Liver (tissue), 3 donors: ENCODE results near the gene TMEM115.

Experiments used
- ATF3 ChIP-seq: IDR thresholded peaks from 2 replicates; pipeline ENCODE4 v1.6.1; 2016; ENCODE audit warnings: antibody characterized with exemption
- CTCF ChIP-seq: fragments of 150-350 bp; IDR thresholded peaks from 2 replicates; pipeline ENCODE4 v1.5.1; 2017; ENCODE audit warnings: improper control_type of control experiment, low read depth, low read length; ENCODE audit not compliant: missing input control
- FOXA1 ChIP-seq: IDR thresholded peaks from 2 replicates; pipeline ENCODE4 v1.6.1; 2016; ENCODE audit warnings: antibody characterized with exemption
- GABPA ChIP-seq, 2 donors: IDR thresholded peaks in 1 of 2; conservative IDR thresholded peaks in 1 of 2; 2 replicates each; pipeline ENCODE4 v1.6.1; 2016; ENCODE audit warnings: antibody characterized with exemption in 2 of 2, mild to moderate bottlenecking in 1 of 2, moderate library complexity in 1 of 2
- MAX ChIP-seq: IDR thresholded peaks from 2 replicates; pipeline ENCODE4 v1.6.1; 2016; ENCODE audit warnings: antibody characterized with exemption
- RAD21 ChIP-seq, 2 donors: IDR thresholded peaks; 2 replicates each; pipeline ENCODE4 v1.6.1; 2016; ENCODE audit warnings: antibody characterized with exemption in 2 of 2, mild to moderate bottlenecking in 2 of 2
- REST ChIP-seq: IDR thresholded peaks from 2 replicates; pipeline ENCODE4 v1.6.1; 2016; ENCODE audit warnings: antibody characterized with exemption, mild to moderate bottlenecking
- SP1 ChIP-seq: IDR thresholded peaks from 2 replicates; pipeline ENCODE4 v1.6.1; 2018; ENCODE audit warnings: antibody characterized with exemption, mild to moderate bottlenecking
- TAF1 ChIP-seq: conservative IDR thresholded peaks from 2 replicates; pipeline ENCODE4 v1.6.1; 2016; ENCODE audit warnings: antibody characterized with exemption, mild to moderate bottlenecking
- ZBTB33 ChIP-seq: IDR thresholded peaks from 2 replicates; pipeline ENCODE4 v1.6.1; 2016; ENCODE audit warnings: antibody characterized with exemption
- donor health status: healthy.
- donor health status: healthy.

GRCh38 chr3:50365842-50366220 lies 6.5 kb upstream of the TMEM115 start:
- no peak for TF ChIP-seq ZBTB33
- no peak for TF ChIP-seq CTCF
- no peak for TF ChIP-seq MAX
- TF ChIP-seq REST, result no peak
- TF ChIP-seq GABPA (IDR thresholded peaks at IDR 0.05 in 1 of 2, conservative IDR thresholded peaks at IDR 0.05 in 1 of 2), result no peak
- no peak for TF ChIP-seq SP1
- TF ChIP-seq RAD21 (IDR thresholded peaks at IDR 0.05), result no peak
- no peak for TF ChIP-seq ATF3
- no peak for TF ChIP-seq FOXA1
- no peak for TF ChIP-seq TAF1
